NCI-H748 (cell line): ENCODE data around the gene HMG20A.

Source experiments
- DNase-seq: peaks from one replicate; lab custom pipeline; 2025; ENCODE audit not compliant: unreplicated experiment; lab: John Stamatoyannopoulos, UW

The HMG20A gene

GRCh38 chr15:77475001-77475400 is 54.3 kb downstream of the HMG20A start:
- DNase-seq, result no peak

GRCh38 chr15:77475898-77476297 is 55.2 kb downstream of the HMG20A start:
- peak; percentile 16 for DNase-seq

- no peak for DNase-seq
Observed at GRCh38 chr15:77476995-77477394, 56.3 kb downstream of the HMG20A start.

- no peak for DNase-seq
Observed at GRCh38 chr15:77478051-77478450, 57.4 kb downstream of the HMG20A start.

GRCh38 chr15:77479015-77479414 is 58.3 kb downstream of the HMG20A start:
- DNase-seq, result no peak

GRCh38 chr15:77480859-77481633 is 60.4 kb downstream of the HMG20A start:
- DNase-seq, result no peak

GRCh38 chr15:77481670-77482069 is 61.0 kb downstream of the HMG20A start:
- DNase-seq, result no peak

GRCh38 chr15:77482570-77482969 is 61.9 kb downstream of the HMG20A start:
- no peak for DNase-seq

GRCh38 chr15:77483425-77484140 is 62.9 kb downstream of the HMG20A start:
- no peak for DNase-seq

GRCh38 chr15:77484994-77485393 is 64.3 kb downstream of the HMG20A start:
- no peak for DNase-seq

GRCh38 chr15:77486542-77487468 is 66.1 kb downstream of the HMG20A start:
- DNase-seq, result no peak

GRCh38 chr15:77487469-77487842 is 66.8 kb downstream of the HMG20A start:
- DNase-seq, result no peak

- no peak for DNase-seq
Observed at GRCh38 chr15:77487888-77488287, 67.2 kb downstream of the HMG20A start.

- DNase-seq, result no peak
Observed at GRCh38 chr15:77489647-77490046, 69.0 kb downstream of the HMG20A start.

- no peak for DNase-seq
Observed at GRCh38 chr15:77493324-77493907, 72.7 kb downstream of the HMG20A start.

GRCh38 chr15:77494073-77494867 is 73.6 kb downstream of the HMG20A start:
- no peak for DNase-seq

GRCh38 chr15:77494964-77495363 is 74.3 kb downstream of the HMG20A start:
- no peak for DNase-seq

- DNase-seq, result no peak
Observed at GRCh38 chr15:77495838-77496596, 75.3 kb downstream of the HMG20A start.

GRCh38 chr15:77496715-77497109 is 76.0 kb downstream of the HMG20A start:
- DNase-seq, result peak; percentile 37
